ENCODE data around the gene ERC2.

The ERC2 gene

DNA sequence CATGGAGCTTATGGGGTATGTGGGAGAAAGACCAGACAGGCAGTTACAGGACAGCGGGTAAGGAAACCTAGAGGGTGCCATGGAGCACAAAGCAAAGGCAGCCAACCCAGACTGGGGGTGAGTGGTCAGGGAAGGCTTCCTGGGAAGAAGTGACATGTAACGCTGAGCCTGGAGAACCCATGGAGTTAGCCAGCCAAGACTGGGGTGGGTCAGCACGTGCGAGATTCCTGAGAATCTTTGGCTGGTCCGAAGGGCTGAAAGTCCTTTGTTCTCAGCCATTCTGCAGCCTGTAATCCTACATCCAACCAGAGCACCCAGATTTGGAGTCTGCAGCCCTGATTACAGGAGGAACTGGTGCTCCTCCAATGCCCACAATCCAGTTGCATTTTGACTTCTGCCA lies 861.1 kb downstream of the ERC2 start:
- no peaks in the 10 kb centered on the region for H3K4me1 ChIP-seq (ENCODE audit: insufficient read depth, poor library complexity, severe bottlenecking)
- H3K36me3 ChIP-seq (ENCODE audit: low read depth) = no peaks in the 10 kb centered on the region
- TF ChIP-seq, protein P1, sequence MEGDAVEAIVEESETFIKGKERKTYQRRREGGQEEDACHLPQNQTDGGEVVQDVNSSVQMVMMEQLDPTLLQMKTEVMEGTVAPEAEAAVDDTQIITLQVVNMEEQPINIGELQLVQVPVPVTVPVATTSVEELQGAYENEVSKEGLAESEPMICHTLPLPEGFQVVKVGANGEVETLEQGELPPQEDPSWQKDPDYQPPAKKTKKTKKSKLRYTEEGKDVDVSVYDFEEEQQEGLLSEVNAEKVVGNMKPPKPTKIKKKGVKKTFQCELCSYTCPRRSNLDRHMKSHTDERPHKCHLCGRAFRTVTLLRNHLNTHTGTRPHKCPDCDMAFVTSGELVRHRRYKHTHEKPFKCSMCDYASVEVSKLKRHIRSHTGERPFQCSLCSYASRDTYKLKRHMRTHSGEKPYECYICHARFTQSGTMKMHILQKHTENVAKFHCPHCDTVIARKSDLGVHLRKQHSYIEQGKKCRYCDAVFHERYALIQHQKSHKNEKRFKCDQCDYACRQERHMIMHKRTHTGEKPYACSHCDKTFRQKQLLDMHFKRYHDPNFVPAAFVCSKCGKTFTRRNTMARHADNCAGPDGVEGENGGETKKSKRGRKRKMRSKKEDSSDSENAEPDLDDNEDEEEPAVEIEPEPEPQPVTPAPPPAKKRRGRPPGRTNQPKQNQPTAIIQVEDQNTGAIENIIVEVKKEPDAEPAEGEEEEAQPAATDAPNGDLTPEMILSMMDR (IDR thresholded peaks at IDR 0.05; ENCODE audit: poor library complexity, severe bottlenecking) = no peak
- no peak overlapping the region for H3K27ac ChIP-seq (ENCODE audit: poor library complexity, severe bottlenecking)
- H3K27me3 ChIP-seq (ENCODE audit: insufficient read depth, poor library complexity, severe bottlenecking) = no peaks in the 10 kb centered on the region
- DNase-seq (ENCODE audit: low spot score) (no peak), ATAC-seq (ENCODE audit: low read depth) (no peak)
- H3K9me3 ChIP-seq (ENCODE audit: severe bottlenecking) = no peaks in the 10 kb centered on the region
- no peak overlapping the region for H3K4me3 ChIP-seq (ENCODE audit: severe bottlenecking)

DNA sequence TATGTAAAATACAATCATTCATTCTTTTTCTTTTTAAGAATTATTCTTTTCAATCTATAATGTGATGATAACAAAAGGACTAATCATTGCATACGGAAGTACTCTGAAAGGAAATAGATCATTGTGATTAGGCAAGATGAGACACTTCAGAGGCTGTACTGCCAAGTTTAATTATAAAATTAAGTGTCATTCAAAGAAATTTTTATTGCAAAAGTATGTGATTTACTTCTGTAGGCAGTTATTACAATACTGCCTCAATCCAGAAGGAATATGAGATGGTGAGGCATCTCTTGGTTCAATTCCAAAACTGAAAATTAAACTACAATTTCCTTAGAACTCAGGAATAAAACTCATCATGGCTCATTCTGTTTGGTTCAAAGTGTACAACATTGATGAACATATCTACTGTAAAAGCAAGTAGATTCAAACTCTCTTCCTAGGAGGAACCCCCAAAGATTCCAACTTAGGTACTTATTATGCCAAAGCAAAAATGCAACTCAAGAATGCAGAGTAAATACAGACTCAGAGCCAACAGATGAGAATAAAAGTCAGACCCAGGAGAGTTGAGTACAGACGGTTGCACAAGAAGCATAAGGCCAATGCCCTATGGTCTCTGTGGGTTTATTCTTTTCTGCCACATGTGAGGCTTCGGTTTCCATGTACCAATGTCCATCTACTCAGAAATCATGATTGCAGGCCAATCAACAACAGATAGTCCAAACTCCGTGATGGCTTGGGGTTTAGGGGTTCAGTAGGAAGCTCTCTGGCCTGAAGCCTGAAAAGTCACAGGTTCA lies 862.6 kb downstream of the ERC2 start:
- ATAC-seq (ENCODE audit: low read depth) (no peak), DNase-seq (ENCODE audit: low spot score) (no peak)
- Histone ChIP-seq H3K4me1 (ENCODE audit: insufficient read depth, poor library complexity, severe bottlenecking) (no peaks in the 10 kb centered on the region), H3K27me3 (ENCODE audit: insufficient read depth, poor library complexity, severe bottlenecking) (no peaks in the 10 kb centered on the region), H3K9me3 (ENCODE audit: severe bottlenecking) (no peaks in the 10 kb centered on the region), H3K27ac (ENCODE audit: poor library complexity, severe bottlenecking) (no peak overlapping the region), H3K36me3 (ENCODE audit: low read depth) (no peaks in the 10 kb centered on the region), H3K4me3 (ENCODE audit: severe bottlenecking) (no peak overlapping the region)
- TF ChIP-seq, protein P1 (IDR thresholded peaks at IDR 0.05; ENCODE audit: poor library complexity, severe bottlenecking) = no peak

DNA sequence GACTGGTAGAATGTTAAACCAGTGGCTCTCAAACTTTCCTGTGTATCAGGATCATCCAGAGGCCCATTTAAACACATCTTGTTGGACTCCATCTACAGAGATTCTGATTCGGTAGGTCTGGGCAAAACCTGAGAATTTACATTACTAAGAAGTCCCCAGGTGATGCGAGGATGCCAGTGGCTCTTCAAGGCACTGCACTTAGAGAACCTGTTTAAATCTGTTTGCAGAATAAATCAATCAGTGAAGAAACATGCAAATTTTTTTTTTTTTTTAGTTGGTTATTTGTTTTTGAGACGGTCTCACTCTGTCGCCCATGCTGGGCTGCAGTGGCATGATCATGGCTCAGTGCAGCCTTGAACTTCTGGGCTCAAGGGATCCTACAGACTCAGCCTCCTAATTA lies 863.4 kb downstream of the ERC2 start:
- TF ChIP-seq, protein P1 (IDR thresholded peaks at IDR 0.05; ENCODE audit: poor library complexity, severe bottlenecking) = no peak
- Histone ChIP-seq H3K9me3 (ENCODE audit: severe bottlenecking) (no peaks in the 10 kb centered on the region), H3K4me3 (ENCODE audit: severe bottlenecking) (no peak overlapping the region), H3K27me3 (ENCODE audit: insufficient read depth, poor library complexity, severe bottlenecking) (no peaks in the 10 kb centered on the region), H3K27ac (ENCODE audit: poor library complexity, severe bottlenecking) (no peak overlapping the region), H3K4me1 (ENCODE audit: insufficient read depth, poor library complexity, severe bottlenecking) (no peaks in the 10 kb centered on the region), H3K36me3 (ENCODE audit: low read depth) (no peaks in the 10 kb centered on the region)
- ATAC-seq (ENCODE audit: low read depth) (no peak), DNase-seq (ENCODE audit: low spot score) (no peak)

DNA sequence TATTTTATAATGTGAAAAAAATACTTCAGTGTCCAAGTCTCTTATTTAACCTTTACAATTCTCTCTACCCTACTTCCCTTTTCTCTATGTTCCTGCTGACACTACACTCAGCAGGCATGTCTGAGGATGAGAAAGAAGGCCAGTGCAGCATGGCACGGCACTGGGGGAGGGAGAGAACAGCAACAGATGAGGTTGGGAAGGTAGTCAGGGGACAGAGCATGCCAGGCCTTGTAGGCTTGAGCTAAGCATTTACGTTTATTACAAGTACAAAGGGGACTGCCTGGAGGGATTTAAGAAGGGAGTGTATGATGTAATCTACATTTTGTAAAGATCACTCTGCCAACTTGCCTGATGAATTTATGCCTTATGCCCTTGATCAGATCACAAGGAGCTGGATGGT lies 863.9 kb downstream of the ERC2 start:
- peak; percentile 35; the same call in 1 of the 3 replicates for ATAC-seq (ENCODE audit: low read depth)
- Histone ChIP-seq H3K9me3 (ENCODE audit: severe bottlenecking) (no peaks in the 10 kb centered on the region), H3K27me3 (ENCODE audit: insufficient read depth, poor library complexity, severe bottlenecking) (no peaks in the 10 kb centered on the region), H3K36me3 (ENCODE audit: low read depth) (no peaks in the 10 kb centered on the region), H3K4me1 (ENCODE audit: insufficient read depth, poor library complexity, severe bottlenecking) (no peaks in the 10 kb centered on the region), H3K27ac (ENCODE audit: poor library complexity, severe bottlenecking) (no peak overlapping the region), H3K4me3 (ENCODE audit: severe bottlenecking) (no peak overlapping the region)
- TF ChIP-seq, protein P1 (IDR thresholded peaks at IDR 0.05; ENCODE audit: poor library complexity, severe bottlenecking) = no peak
- DNase-seq (ENCODE audit: low spot score) = no peak

Data from RWPE2 (cell line).